HG03521 (cell line): Measurements from ENCODE around the gene HIVEP2.

ENCODE experiments used
- ATAC-seq: cut with Tn5 transposase; IDR thresholded peaks from one replicate; pipeline ENCODE4 v1.9.1; 2021; ENCODE audit warnings: mild to moderate bottlenecking, moderate library complexity; ENCODE audit not compliant: unreplicated experiment

The HIVEP2 gene

DNA sequence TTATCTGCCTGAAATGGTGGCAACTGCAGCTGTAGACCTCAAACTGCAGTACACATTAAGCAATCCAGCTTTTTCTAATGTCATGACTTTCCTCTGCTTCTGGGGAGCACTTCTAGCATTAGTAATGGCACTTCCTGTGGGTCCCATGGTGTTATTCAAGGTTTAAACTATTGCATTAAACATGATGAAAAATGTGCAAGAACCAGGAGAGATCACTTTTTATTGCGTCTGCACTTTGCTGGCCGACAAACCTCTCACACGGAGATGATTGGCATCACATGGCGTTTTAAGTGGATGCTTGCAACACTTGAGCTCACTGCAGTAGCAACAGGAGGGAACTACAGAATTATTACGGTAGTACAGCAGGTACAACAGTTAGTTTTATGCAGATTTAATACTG is 148.4 kb downstream of the HIVEP2 start:
- no peak for ATAC-seq

DNA sequence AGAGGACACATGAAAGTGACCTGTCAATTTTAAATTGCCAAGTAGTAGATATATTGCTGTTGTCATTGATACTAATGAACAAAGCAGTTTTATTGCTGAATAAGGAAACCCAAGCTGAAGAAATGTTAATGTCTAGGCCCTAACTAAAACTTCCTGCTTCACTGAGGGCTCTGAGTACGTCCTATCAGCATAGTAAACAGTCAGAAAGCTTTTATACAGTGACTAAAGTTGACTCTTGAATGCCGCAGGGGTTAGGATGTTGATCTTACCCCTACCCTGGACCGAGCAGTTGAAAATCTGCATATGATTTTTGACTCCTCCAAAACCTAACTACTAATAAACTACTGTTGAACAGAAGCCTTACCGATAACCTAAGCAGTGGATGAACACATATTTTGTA is 149.0 kb downstream of the HIVEP2 start:
- ATAC-seq = no peak

DNA sequence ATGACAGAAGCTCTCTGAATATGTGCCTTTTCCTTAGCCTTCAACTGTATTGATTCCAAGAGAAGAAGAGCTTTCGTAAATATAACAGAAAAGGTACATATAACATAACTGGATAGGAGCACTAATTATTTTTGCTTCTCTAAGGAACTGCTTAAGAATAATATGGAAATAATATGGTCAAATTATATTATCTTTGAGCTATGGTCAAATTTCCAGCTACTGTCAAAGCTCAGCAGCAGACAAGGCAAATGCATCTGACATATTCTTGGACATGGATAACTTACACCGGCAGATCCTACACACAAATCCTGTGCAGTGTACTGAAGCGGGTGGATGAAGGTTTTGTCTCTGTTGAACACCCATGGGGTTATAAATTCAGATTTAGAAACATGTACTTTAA is 150.6 kb downstream of the HIVEP2 start:
- ATAC-seq = no peak

DNA sequence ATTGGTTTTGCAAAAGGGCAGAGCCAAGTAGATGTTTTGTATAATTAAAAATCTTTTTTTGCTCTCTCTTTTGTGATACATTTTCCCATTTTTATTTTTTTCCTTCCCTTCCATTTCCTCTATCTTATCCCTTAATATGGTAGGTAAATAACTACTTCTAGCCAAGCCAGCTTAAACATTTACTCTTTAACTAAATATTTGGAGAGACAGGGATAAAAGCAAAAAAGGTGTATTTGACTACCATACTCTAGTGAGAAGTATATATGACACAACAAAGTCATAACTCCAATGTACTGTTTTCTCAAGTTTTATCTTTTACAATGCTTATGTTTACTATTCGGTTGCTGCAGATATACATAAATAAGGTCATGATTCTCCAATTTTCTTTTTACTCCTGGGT is 154.7 kb downstream of the HIVEP2 start:
- ATAC-seq = no peak

DNA sequence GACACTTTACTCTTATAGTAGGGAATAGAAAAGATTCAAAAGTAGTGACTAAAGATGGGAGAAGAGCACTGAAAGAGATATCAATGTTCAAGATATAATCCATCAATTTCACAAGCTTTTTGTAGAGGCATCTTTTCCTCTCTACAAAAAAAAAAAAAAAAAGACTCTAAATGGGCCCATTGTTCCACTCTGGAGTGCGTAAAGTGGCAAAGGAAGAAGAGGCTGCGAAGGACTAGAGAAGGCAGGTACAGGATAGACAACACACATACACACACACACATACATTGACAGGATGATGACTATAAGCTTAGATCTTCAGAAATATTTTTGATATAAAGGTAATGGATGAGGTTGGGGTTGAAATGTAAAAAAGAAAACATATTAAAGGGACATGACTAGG is 157.6 kb downstream of the HIVEP2 start:
- ATAC-seq = no peak

DNA sequence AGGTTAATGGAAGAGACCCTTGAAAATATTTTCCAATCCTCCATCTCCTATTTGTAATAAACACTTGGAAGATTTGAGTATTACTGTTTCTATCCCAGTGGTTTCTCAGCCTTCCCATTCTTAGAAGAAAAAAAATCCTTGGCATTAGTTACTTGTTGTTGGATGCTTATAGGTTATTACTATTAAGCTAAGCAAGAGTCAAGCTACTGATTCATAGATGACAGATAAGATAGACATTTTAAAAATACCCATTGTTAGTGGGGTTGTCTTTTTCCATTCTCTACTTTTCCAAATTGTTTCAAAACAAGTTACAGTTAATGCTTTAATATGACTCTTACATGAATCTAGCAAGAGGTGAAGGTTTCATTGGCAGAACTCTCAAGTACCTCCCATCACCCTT is 158.5 kb downstream of the HIVEP2 start:
- no peak for ATAC-seq

DNA sequence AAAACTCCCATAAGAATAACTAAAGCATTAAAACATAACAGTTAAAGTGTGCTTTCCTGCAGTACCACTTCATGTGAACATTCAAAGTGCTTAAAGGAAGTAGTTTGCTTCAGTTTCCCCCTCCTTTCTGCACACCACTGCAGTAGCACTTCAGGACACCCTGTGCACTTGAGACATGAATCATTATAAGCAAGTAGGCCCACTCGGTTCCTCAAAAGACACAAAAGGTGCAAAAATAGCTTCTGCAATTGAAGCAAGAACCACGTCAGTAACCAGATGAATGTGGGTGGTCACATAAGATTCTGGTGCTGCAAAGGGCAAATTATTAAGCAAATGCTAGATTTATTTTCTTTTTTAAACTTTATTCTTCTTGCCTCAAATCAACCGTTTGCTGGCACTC is 160.6 kb downstream of the HIVEP2 start:
- ATAC-seq = peak; percentile 97

DNA sequence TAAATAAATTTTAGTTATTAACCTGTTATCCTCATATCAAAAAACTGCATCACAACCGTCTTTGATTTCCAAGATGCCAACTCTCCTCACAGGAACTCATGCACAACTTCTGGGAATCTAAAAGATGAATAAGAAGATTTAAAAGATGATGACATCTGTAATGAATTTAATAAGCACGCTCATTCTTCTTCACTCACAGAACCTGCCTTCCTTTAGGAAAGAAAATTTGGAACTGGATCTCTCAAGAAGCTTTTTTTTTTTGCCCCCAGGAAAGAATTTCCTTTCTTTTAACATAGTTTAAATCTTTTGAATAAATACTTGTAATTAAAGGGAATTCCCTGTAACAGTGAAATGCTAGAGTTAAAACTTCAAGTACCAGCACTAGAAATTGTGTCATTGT is 161.5 kb downstream of the HIVEP2 start:
- ATAC-seq = no peak

DNA sequence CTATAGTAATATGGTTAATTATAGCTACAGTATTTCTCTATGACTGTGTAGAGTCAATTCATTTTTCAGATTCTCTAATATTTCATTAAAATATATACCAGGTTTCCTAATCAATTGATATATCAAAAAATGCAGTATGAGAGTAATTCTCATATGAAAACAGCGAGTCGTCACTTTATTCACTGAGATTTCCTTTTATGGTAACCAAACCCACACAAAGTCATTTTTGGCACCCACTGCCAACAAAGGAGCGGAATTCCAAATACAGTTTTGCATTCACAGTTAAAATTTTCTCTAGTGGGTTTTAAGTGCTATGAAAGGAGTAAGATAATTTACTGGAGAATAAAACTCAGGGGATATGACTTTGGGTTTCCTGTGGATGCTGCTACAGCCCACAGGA is 163.8 kb downstream of the HIVEP2 start:
- ATAC-seq = no peak

DNA sequence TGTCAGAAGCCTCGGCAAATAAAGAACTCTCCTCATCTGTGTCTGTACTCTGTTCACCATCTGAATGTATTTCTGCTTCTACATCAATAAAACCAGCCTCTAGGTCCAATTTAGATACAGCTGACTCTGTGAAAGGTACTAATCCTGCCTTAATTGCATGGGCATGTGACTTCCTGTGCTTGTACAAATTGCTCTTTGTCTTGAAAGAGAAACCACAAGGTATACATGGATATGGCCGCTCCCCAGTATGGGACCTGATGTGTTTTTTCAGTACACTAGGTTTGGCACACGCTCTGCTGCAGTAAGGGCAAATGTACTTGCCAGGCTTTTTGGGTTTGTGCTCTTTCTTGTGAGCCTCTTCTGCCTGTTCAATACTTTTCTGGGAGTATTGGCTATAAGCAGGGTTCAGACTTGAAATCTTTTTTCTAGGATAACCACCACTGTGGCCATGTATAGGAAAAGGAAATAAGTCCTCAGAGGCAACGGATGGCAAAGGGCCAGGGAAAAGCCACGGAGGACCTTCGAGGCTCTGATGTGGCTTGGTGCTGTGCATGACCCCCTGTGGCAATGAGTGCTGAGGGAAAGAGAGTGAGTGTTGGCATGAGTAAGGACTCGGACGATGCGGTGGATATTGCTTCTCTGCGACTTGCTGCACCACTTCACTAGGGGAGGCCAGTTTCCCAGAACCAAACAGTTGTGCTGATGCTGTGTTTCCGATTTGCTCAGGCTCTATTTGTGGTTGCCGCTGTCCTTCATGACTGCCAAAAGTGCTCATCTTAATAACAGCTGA is 170.9 kb downstream of the HIVEP2 start:
- no peak for ATAC-seq

DNA sequence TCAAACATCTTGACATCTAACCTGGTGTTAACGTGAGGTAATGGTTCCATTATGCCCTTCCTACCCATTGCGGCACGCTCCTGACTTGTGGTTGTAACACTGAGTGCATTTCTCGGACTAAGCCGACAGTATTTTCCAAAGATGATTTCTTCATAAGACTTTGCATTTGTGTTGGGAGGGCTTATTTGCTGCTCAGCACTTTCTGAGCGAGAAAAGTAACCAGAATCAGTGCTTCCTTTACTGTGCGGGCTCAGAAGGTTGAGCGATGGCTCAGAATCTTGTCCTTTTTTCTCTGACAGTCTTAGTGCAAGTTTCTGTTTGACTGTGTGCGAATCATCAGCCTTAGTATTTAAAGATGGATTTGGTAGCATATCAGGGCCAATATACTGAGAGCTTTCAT is 171.7 kb downstream of the HIVEP2 start:
- no peak for ATAC-seq

DNA sequence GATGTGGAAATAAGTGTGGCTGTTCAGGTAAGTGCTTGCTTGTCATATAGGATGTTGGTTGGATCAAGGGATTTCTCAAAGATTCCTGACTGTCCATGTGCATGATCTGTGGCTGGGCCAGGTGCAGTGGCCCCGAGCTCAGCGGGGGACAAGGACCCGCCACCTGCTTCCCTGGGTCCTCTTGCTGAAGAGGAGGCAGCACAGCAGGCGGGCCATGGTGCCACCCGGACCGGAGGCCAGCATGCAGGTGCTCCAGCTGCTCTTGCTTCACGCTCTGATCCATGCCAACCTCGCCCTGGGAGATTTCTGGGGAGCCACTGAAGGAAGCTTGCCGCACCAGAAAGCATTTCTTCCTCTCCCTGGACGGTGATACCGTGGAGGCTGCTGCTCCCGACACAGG is 173.8 kb downstream of the HIVEP2 start:
- no peak for ATAC-seq

DNA sequence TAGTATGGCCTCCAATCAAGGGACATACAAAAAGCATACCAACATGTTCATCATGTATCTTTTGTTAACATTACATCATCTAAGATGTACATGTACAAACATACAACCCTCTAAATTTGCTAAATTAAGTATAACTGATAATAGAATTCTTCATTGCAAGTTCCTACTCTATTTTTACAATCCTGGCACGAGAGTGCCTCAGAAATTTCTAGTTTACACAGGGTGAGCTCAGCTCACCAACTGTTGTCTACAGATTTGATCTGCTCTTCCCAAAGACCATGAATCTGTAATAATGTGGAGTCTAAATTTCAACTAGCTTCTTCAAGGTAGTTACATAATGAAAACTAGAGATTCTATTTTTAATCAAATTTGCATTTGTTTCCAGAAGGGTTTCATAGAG is 179.7 kb downstream of the HIVEP2 start:
- ATAC-seq = no peak

DNA sequence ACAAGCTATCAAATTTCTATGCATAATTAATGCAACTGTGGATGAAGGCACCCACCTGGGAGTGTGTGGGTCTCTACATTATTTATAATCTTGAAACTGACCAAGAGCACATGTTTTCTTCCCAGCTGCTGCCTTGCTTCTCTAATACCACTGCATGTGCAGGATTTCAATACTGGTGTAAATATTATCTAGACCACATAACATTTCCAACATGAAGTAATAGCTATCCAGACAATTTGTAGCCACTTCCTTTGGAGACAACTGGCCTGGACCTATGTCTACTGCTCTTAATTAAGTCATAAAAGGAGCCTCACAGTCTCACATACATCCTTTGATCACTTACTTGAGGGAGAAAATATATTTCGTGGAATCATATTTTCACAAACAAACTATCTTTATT is 180.7 kb downstream of the HIVEP2 start:
- ATAC-seq = no peak

DNA sequence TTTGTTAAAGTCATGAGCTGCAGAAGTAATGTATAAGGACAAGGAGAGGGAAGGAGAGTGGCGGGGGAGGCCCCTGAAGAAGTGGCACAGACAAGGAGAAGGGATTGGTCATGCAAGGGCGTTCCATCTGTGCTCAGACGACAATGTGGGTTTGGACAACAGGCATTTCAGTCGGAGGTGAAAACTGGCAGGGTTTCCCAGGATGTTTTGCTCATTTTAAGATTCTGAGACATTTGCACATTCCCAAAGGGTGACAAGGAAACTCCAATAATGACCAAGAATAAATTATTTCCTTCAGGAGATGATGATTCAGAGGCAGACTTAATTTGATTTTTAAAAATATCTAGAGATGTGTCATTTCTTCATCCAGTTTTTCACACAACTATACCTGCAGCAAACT is 181.8 kb downstream of the HIVEP2 start:
- ATAC-seq = no peak

DNA sequence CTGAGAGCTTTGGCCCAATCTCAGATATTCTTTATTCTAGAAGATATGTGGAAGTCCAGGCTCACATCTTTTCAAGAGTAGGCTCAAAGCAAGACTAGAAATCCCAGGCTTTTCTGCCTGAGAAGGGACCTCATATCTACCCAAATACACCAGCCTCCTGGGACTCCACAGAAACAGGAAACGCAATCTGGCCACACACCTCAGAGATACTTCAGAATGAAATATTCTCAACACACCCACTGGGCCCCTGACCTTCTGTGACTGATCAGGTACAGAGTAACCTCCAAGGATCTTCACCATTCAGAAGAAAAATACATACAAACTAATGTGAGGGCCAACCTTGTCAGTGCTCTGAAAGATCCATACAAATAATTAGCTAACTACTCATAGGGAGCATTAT is 183.2 kb downstream of the HIVEP2 start:
- no peak for ATAC-seq

DNA sequence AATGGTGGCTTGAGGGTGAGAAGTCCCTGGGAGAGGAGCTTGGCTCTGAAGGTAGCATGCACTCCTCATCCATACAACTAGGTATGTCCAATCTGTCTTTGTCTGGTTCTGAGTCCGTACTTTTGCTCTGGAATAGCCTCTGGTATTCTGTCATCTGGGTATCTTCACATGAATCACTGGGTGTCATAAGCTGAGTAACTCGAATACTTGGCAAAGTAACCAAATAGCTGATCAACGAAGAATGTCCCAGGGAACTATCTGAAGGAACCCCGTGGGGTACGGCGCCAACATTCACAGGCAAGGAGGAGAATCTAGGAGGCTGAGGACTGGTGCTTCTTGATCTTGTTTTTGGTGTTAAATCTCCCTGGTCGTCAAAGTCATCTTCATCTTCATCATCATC is 184.8 kb downstream of the HIVEP2 start:
- no peak for ATAC-seq

DNA sequence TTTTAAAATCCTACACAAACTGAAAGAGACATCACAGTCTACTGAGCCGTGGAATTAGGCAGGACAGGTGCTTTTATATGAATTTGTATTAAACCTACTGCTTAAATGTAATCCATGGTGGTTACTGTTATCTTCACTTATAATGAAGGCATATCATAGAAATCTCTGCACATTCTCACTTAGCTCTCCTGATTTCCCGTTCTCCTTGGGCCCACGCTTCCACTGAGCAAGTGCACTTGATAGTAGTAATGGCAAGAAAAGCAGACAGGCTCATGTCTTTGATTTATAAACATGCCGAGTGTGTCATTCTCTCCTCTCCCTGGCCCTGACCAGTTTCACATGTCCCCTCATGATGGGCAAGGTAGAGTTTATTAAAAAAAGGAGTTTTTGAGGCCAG is 186.3 kb downstream of the HIVEP2 start:
- ATAC-seq = no peak

DNA sequence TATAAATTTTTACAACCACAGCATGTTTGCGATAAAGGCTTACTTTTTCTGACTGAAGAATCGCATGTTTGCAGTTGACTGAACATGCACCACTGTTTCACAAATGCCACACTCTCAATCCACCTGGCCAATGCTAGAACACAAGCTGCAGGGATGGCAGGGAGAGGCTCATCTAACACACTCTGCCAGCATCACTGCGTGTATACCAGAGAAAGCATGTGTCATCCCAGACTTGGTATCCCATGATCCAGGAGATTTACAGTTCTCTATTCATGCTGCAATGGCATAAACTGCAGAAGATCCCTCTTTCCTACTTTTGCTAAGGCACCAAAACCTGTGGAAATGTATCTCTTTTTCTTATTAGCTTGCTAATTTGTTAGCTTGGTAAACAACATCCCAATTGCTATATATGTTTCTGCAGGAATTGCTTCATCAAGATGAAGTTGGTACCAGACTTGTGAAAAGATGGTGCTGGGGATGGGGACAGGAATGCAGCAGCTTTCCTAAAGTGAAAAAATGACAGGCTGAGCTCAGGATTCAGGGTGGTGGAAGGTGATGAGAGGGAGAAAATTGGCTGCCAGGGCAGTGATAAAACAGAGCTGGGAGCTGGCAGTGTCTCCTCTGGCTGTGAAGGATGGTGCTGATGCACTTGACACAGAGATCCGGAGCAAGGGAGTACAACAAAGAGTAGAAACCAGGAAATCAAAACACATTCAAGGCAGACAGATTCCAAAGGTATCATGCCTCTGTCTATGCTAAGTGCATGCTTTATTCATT is 186.9 kb downstream of the HIVEP2 start:
- no peak for ATAC-seq

DNA sequence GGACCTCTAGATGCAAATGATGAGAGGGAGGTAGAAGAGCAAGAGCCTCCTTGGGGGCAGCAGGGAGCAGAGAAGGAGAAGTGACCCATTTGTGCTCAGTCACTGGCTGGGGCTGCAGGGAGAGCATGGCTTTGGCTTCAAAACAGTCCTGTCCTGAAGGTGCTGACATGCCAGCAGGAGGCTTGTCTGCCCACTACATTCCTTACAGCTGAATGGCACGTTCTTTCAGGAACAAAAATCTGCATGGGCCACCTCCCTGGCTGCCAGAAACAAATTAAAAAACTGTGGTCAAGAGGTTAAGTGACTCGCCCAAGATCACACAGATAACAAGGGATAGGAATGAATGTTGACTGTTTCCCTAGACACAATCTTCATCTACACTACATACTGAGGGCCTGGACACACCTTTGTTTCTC is 188.8 kb downstream of the HIVEP2 start:
- no peak for ATAC-seq

DNA sequence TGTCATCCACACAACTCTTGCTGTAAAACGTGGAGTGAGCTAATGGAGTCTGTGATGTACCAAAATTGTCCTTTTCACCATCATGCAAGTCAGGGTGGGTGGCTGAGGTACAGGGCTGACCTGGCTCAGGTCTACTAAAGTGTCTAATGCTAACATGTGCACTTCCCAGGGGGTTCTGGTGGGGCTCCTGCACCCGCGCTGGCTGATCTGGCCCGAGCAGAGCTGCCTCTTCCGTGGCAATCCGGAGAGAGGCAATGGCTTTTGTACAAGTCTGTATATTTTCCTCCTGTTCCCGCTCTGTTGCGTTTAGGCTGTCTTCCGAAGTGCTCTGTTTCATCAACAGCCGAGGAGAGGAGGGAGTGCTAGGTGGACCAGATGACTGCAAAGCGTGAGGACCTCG is 191.8 kb downstream of the HIVEP2 start:
- ATAC-seq = no peak

DNA sequence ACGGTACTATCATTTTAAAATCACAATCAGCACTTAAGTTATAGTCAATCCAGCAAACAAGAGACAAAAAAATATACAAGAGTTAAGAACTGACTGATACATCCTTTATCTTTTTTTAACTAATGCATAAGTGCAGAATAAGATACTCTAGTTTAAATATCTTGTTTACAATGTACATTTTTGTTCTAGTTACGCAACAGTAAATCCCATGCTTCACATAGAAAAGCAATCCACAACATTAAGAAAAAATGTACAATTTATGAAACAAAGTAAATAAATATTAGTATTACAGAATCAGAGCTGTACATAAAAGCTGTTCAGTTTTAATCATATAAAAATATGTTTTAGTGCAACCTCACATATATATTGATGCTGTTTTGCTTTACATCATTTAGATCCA is 192.6 kb downstream of the HIVEP2 start:
- ATAC-seq = no peak

DNA sequence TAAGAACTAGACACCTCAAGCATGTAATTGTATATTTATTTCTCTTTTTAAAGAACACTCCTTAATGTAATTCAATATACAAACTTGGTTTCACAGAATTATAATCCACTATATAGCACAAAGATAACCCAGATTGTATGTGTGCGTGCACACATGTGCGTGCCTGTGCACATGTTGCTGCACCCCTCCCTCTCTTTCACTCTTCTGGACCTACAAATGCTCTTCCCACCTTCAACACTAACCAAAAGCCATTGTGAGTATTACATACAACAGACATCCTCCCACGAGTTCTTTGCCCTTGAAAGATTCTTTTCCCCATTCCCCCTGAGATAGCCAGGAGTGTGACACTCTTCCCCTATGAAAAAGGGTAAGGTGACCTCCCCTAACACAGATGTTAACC is 193.5 kb downstream of the HIVEP2 start:
- ATAC-seq = no peak
